Neutrophil (primary cell): ENCODE measurements around the gene ATP8B3.
"Not testable (repeated sequence)": the region's sequence is repeated elsewhere in the genome, so short reads cannot be mapped to it uniquely, and the experiment has no call there.

Experiments
- H3K27ac ChIP-seq: fragments of 200-600 bp; sonication (generic); 2 replicates; pipeline ENCODE4 v1.5.1; 2016; ENCODE audit warnings: mild to moderate bottlenecking, moderate library complexity
- H3K27me3 ChIP-seq: fragments of 200-600 bp; sonication (generic); 2 replicates; pipeline ENCODE4 v1.6.0; 2016; ENCODE audit warnings: mild to moderate bottlenecking
- H3K36me3 ChIP-seq: fragments of 200-600 bp; sonication (generic); 2 replicates; pipeline ENCODE4 v1.5.1; 2017
- H3K4me1 ChIP-seq, 2 experiments: fragments of 200-600 bp in 1 of 2; sonication (generic) in 1 of 2; 1 replicate in 1 of 2; 2 replicates in 1 of 2; pipeline versions ENCODE4 v1.5.1 to v1.6.1; 2013 to 2016; ENCODE audit warnings: low read depth in 1 of 2, low read length in 1 of 2, mild to moderate bottlenecking in 1 of 2, moderate library complexity in 1 of 2; ENCODE audit not compliant: control insufficient read depth in 1 of 2, insufficient read depth in 1 of 2
- H3K4me3 ChIP-seq, 2 experiments: fragments of 200-600 bp in 1 of 2; sonication (generic) in 1 of 2; 1 replicate in 1 of 2; 2 replicates in 1 of 2; pipeline ENCODE4 v1.5.1; 2013 to 2016; ENCODE audit warnings: low read depth in 1 of 2, low read length in 1 of 2, mild to moderate bottlenecking in 1 of 2, moderate library complexity in 1 of 2
- H3K9me3 ChIP-seq: fragments of 200-600 bp; sonication (generic); 2 replicates; pipeline ENCODE4 v1.5.1; 2016
- TF ChIP-seq, protein P1 (sequence below): fragments of 200-600 bp; sonication (generic); IDR thresholded peaks from 2 replicates; pipeline ENCODE4 v1.5.1; 2016; ENCODE audit warnings: antibody characterized with exemption

Gene ATP8B3

DNA sequence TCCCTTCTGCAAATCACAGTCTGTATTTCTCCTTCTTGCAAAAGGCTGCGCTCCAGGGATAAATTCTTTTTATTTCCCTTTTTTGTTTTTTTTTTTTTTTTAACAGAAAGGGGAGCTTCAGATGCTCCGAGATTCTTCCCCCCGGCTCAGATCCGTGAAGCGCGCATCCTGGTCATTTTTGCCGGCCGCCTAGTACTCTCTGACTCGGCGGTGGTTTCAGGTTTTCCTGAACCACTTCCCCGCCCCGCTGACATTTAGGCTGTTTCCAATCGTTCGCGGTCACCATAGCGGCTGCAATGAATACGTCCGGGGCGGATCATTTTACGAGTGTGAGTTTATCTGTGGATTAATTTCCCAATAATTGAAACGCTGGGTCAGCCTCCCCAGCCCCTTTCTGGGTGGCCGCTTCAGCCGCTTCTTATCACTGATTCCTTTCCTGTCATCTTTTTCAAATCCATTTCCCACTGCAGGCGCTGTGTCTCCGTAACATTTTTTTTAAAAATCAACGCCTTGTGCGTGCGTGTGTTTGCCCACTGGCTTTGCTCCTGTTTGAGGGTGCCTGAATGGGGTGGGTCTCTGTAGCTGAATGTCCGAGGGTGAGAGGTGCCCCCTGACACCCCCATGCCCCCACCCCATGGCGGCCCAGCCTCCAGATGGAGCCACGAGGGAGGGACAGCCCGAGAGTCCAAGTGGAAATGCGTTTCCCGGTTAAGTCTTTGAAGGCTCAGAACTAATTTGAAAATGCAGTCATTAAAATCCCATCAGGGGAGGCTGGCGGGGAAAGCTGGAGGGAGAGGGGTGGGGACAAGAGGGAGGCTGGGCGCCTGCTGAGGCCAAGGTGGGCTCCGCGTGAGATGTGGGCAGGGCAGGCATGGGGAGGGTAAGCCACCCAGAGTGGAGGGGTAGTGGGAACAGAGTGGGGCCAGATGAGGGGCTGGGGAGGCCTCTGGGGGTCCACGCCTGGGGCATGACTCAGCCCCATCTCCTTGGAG is 48.1 kb downstream of the ATP8B3 start:
- Histone ChIP-seq H3K9me3 (no peaks in the 10 kb centered on the region), H3K4me3 (no peak overlapping the region), H3K4me1 (no peaks in the 10 kb centered on the region), H3K27me3 (peaks cover 100% of the 10 kb centered on the region), H3K27ac (no peak overlapping the region), H3K36me3 (no peaks in the 10 kb centered on the region)
- TF ChIP-seq, protein P1, sequence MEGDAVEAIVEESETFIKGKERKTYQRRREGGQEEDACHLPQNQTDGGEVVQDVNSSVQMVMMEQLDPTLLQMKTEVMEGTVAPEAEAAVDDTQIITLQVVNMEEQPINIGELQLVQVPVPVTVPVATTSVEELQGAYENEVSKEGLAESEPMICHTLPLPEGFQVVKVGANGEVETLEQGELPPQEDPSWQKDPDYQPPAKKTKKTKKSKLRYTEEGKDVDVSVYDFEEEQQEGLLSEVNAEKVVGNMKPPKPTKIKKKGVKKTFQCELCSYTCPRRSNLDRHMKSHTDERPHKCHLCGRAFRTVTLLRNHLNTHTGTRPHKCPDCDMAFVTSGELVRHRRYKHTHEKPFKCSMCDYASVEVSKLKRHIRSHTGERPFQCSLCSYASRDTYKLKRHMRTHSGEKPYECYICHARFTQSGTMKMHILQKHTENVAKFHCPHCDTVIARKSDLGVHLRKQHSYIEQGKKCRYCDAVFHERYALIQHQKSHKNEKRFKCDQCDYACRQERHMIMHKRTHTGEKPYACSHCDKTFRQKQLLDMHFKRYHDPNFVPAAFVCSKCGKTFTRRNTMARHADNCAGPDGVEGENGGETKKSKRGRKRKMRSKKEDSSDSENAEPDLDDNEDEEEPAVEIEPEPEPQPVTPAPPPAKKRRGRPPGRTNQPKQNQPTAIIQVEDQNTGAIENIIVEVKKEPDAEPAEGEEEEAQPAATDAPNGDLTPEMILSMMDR = no peak

DNA sequence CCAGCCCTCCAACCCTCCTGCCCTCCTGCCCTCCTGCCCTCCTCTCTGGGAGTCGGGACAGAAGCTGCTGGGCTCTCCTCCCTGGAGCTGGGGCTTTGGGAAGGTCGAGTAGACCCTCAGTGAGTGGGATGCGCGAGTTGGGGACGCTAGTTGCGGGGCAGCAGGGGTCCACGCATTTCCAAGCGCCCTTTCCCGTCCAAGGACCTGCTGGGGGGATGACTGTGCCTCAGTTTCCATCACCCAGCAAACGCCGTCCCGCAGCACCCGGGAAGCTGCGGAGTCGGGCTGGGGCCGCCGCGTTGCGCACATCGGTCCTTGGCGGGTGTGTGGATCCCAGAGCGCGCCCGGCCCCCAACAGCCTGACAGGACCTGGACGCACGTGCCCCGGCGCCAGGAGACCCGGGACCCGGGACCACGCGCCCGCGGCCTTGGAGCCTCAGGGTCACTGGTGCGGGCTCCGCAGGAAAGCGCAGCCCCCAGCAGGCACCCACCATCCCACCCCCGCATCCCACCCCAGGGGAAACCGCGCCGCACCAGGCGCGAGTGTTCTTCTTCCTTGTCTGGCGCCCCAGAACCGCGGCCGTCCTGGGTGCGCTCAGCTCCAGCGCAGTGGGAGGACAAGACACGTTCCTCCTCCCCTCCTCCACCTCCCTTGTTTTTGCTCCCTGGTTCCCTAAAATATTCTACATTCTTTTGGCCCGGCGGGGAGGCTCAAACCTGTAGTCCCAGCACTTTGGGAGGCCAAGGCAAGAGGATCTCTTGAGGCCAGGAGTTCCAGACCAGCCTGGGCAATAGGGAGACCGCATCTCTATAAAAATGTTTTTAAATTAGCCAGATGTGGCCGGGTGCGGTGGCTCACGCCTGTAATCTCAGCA is 49.6 kb downstream of the ATP8B3 start:
- TF ChIP-seq, protein P1 = no peak
- Histone ChIP-seq H3K27me3 (peaks cover 100% of the 10 kb centered on the region), H3K4me3 (no peak overlapping the region), H3K36me3 (no peaks in the 10 kb centered on the region), H3K9me3 (no peaks in the 10 kb centered on the region), H3K27ac (no peak overlapping the region), H3K4me1 (no peaks in the 10 kb centered on the region)

DNA sequence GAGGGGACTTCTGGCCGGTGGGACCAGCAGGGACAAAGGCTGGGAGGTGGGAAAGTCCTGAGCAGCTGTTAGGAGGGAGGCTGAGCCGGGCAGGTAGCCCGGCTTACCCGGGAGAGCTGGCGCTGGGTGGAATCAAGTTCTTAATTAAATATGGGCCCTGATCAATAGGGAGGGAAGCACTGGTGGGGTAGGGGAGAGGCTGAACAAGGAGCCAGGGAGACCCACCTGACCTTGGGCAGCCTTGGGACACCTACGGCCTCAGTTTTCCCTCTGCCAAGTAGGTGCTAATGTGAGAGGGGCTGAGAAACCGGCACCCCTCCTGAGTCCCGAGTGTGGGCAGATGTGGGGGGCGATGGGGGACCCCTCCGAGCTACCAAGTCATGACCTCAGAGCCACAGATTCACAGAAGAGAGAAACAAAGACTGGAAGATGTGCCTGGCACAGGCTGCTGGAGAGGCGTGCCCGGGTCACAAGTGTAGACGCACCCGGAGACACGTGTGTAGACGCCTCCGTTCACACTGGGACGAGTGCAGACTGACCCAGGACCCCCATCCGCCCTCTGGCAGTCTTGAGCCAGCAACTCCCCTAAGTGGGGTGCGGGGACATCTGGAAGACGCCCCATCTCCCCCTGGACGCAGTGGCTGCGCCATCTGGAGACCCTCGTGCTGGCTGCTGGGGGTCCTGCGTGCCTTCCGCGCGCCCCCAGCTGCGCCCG is 50.4 kb downstream of the ATP8B3 start:
- Histone ChIP-seq H3K4me3 (no peak overlapping the region), H3K27me3 (peaks cover 100% of the 10 kb centered on the region), H3K9me3 (no peaks in the 10 kb centered on the region), H3K36me3 (no peaks in the 10 kb centered on the region), H3K4me1 (no peaks in the 10 kb centered on the region), H3K27ac (no peak overlapping the region)
- TF ChIP-seq, protein P1 = no peak

DNA sequence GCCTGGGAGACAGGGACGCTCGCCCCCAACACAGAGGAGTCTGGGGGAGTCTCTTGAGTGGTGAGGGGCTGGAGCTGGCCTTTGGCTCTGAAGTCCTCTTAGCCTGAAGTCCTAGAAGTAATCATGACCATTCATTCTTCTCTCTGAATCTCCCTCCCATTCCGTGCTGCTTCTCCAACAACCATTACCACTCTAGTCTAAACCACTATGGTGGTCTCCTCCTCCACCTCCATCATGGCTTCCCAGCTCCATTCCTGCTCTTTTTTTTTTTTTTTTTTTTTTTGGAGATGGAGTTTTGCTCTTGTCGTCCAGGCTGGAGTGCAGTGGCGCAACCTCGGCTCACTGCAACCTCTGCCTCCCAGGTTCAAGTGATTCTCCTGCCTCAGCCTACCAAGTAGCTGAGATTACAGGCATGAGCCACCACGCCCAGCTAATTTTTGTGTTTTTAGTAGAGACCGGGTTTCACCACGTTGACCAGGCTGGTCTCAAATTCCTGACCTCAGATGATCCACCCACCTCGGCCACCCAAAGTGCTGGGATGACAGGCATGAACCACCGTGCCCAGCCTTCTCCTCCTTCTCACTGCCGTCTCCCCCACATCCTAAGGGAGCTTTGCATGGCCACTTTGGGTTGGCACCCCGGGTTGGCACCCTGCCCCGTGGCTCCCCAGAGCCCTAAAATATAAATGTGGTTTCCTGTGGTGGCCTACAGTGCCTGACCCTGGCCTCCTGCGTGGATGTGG is 51.1 kb downstream of the ATP8B3 start:
- H3K27ac ChIP-seq, H3K9me3 ChIP-seq, H3K4me1 ChIP-seq, H3K4me3 ChIP-seq, H3K36me3 ChIP-seq: not testable (repeated sequence)
- H3K27me3 ChIP-seq = peaks cover 100% of the 10 kb centered on the region

DNA sequence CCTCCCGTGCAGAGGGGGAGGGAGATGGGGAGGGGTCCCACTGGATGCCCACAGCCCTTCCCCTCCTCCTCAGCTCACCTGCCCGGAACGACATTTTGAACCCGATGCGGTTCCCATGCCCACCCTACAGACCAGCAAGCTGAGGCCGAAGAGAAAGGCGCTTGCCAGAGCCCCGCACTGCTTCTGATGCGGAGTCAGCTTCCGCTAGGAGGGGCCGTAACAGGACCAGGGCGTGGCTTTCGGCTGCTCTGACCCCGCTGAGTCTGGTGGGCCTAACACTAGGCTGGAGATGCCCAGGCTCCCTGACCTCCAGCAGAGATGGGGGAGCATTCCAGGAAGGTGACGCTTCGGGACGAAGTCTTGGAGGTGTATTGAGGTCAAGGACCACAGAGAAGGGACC is 52.1 kb downstream of the ATP8B3 start:
- peaks cover 100% of the 10 kb centered on the region for H3K27me3 ChIP-seq
- H3K4me3 ChIP-seq = no peak overlapping the region
- no peaks in the 10 kb centered on the region for H3K9me3 ChIP-seq
- no peaks in the 10 kb centered on the region for H3K36me3 ChIP-seq
- no peak overlapping the region for H3K27ac ChIP-seq
- TF ChIP-seq, protein P1 = no peak
- peaks cover 7 to 9% of the 10 kb centered on the region in 2 experiments for H3K4me1 ChIP-seq
